Glomerular visceral epithelial cell (primary cell): ENCODE measurements around the gene CDK15.
"Not testable (repeated sequence)": the region's sequence is repeated elsewhere in the genome, so short reads cannot be mapped to it uniquely, and the experiment has no call there.

Experiments
- DNase-seq: peaks from one replicate; pipeline ENCODE4 v3.0.0-alpha.2; 2016; ENCODE audit errors: extremely low spot score

The CDK15 gene

GRCh38 chr2:201828220-201828619, 21.9 kb downstream of the CDK15 start:
- no peak for DNase-seq

- DNase-seq, result peak; percentile 31
Observed at GRCh38 chr2:201830666-201831065, 24.3 kb downstream of the CDK15 start.

- peak; percentile 89 for DNase-seq
Observed at GRCh38 chr2:201831469-201831868, 25.1 kb downstream of the CDK15 start.

DNA sequence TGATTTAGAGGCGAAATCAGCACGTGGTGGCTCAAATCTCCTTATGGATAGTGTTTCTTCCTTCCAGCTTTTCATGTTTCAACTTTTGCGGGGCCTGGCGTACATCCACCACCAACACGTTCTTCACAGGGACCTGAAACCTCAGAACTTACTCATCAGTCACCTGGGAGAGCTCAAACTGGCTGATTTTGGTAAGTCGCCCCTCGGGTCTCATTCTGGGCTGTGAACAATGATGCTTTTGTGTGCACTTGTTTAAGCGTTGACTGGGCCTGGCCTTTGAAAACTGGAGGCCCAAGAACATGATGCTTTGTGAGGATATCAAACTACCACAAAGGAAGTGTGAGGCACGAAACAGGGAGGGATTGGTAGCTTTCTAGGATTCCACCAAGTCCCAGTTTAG, 27.4 kb downstream of the CDK15 start:
- no peak for DNase-seq

DNA sequence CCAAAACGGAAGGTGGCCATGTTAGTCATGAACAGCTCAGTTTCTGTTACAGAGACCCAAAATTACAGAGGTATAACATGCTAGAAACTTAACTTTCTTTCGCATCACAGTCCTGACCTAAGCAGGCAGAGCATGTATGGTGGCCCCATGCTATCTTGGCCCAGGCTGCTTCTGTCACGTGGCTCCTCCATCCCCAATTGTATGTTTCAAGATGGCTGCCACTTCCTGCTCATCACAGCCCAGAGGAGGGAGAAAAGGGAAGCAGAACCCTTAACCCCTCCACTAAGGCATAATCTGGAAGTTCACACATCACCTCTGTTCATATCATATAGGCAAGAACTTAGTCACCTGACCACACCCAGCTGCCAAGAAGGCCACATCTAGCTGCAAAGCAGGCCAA, 28.7 kb downstream of the CDK15 start:
- DNase-seq, result no peak

- no peak for DNase-seq
Observed at GRCh38 chr2:201837391-201837790, 31.1 kb downstream of the CDK15 start.

DNA sequence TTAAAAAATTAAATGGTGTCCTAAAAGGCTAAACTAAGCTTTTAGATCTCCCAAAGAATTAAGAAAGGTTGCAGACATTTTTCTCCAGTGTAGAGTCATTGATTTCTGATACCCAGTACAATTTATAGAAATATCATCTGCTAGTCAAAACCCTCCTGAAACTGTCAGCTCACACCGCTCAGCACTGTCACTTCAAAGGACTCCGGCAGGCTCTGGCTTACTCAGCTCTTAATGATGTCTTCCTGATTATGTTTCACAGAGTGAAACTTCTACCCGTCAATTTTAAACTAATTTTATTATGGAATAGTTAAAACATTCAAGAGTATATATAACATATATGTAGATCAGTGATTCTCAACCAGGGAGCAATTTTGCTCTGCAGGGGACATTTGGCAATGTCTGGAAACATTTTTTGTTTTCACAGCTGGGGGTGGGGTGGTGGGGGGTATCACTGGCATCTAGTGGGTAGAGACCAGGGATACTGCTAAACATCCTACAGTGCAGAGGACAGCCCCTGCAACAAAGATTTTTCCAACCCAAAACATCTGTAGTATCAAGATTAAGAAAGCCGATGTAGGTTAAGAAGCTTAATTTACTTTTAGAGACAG, 31.6 kb downstream of the CDK15 start:
- no peak for DNase-seq

DNA sequence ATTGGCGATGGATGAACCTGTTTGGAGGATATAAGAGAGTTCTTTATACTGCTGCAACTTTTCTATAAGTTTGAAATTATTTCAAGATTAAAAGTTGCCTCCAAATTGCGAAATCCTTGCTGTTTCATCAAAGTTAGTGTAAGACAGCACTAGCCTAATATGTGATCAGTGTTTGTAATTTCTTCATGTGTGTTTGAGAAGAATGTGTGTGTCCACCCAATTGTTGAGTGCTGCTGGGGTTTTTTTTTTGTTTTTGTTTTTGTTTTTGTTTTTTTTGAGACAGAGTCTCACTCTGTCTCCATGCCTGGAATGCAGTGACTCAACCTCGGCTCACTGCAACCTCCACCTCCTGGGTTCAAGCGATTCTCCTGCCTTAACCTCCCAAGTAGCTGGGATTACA, 33.4 kb downstream of the CDK15 start:
- no peak for DNase-seq

DNA sequence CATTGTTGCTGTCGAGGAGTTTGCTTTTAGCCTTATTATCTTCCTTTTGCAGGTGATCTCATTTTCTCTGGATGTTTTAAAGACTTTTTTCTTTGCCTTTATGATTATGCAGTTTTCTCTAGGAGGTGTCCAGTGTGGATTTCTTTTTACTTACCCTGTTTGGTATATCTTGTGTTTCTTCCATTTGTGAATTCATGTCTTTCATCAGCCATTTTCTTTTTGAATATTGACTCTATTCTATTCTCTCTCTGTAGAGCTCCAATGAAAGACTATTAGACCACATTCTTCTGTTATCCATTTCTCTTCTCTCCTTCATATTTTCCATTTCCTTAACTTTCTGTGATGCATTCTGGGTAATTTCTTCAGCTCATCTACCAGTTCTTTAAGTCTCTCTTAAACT, 34.4 kb downstream of the CDK15 start:
- DNase-seq, result no peak

DNA sequence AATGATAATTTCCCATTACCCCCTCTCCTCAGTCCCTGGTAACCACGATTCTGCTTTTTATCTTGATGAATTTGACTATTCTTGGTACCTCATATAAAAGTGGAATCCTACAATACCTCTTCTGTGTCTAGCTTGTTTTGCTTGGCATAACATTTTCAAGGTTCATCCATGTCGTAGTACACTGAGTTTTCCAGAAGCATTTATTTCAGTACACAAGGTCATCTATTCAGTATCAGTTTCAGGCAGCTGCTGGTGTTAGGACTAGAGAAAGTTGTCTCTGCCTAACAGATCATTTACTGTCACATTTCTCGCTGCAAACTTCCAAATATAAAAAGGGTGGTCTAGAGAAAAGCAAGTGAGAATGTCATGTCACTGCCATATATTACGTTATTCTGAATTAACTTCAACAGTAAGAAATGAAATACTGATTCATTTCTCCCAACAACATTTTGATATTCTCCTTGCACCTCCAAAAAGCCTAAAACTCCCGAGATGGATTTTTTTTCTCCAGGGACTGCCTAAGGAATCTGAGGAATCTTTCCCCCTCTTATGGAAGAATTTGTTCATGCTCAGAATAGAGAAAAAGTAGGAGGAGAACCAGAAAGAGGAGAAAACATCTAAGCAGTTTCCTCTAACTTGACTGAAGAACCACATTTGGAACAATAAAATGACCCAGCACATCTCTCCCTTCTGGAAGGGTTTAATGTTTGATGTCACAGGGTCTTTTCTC, 36.0 kb downstream of the CDK15 start:
- DNase-seq, result no peak

GRCh38 chr2:201844922-201845321, 38.6 kb downstream of the CDK15 start:
- DNase-seq, result not testable (repeated sequence)

- DNase-seq, result peak; percentile 72
Observed at GRCh38 chr2:201847481-201847880, 41.1 kb downstream of the CDK15 start.

- no peak for DNase-seq
Observed at GRCh38 chr2:201852462-201852861, 46.1 kb downstream of the CDK15 start.

DNA sequence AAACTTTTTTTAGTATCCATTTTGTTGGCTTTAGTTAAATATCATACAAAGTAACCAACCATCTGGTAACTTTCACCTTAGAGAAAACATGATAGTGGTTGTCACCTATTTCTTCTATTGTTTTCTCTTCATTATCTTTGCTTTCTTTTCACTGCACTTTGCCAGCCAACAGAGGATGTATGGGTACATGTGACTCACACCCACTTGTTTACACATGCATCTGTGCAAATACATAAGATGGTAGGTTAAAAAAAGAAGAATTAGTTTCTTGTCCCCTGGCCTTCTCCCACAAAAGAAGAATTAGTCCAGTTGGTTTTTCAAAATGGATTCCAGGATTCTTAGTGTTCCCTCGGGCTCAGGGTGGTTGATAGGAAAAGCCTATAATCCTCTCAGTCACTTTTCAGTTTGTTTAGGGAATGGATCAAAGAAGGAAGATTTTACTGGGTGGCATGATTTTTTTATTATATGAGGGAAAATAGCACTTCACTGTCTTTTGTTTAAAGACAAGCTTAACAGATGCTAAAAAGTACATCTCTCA, 46.6 kb downstream of the CDK15 start:
- DNase-seq, result no peak

DNA sequence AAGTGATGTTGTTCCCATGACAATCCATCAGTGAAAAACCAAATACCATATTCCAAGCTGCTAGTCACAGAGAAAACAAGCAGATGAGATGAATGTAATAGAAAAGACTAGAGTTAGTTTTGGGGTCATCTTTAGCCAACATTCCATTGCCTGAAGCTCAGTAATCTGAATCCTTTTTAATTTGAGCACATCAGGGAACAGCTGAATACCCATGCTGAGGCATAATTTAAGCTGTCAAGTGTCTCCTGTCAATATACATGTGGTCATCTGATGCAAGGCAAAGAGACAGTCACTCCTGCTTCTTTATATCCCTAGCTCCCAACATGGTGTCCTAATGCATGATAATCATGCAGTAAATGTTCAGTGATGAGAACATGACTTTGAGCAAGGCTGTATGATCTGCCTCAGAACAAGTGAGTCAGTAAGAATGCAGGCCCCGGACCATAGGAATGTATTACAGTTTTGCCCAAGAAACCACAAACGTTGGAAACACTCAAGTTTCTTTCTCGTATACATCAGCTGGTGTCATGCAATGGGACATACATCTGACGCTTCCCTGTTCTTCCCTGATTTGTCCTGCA, 48.0 kb downstream of the CDK15 start:
- peak; percentile 97 for DNase-seq

- DNase-seq, result no peak
Observed at GRCh38 chr2:201854841-201855240, 48.5 kb downstream of the CDK15 start.

DNA sequence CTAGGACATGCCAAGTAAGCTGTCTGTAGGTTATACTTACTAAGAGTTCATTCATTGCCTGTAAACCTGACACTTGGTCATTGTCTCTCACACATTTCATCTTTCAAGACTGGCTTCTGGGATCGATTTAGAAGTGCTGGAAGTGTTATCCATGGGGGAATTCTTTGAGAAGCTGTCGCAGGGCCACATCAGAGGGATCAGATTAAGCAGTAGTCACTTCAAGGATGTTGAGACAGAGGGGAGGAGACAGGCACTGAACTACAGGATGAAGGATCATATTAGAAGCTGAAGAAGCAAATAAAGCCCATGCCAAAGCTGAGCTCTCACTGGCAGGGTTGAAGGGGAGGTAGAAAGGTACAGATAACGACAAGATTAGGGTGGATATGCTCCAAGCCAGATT, 49.0 kb downstream of the CDK15 start:
- peak; percentile 32 for DNase-seq

DNA sequence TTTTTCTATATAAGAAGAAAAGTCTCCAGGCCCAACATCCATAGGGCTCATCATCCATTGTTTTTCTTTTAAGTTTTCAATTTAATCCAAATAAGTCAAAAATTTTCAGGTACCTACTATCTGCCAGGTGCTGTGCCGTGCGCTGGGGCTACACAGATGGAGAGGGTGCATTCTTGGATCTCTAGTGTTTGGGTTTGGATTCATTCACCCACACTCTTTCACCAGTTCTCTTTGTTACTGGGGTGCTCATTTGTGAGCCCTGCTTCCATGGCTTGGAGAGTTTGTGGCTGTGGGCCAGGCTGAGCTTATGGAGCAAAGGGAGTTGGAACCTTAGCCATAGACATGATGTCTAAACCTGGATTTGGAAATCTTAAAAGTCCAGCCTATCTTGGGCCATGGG, 51.0 kb downstream of the CDK15 start:
- DNase-seq, result no peak

DNA sequence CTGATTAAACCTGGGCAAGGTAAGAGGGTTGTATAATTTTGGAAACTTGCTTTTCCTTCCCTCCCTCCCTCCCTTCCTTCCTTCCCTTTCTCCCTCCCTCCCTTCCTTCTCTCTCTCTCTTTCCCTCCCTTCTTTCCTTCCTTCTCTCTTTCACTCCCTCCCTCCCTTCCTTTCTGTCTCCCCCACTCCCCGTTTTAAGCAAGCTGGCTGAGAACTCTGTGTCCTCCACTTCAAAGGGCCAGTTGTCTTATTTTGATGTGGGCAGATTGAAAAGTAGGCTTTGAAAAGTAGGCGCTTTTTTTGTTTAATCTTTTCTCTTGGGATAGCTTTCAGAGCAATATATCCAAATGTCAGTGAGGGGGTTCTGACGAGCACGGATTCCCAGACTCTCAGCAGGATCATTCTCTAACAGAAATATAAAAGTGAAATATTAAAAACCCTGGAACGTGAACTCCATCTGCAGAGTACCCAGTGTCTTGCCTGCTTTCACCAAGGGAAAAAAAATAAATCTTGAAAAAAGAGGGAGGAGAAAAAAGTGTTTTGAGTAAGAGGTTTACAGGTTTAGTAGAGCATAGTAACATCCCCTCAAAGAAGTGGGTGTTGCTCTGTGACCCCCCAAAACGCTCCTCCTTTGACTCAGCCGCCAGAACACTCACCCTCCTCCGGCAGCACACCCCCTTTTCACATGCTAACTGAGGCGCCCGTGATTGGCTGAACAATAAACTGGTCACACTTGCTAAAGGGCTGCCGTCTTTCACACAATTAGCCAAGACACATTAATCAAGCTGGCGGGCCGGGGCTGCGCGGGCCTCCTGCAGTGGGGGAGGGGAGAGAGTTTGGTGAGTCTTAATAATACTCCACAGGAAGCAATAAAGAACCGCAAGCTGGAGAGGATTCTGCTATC, 52.2 kb downstream of the CDK15 start:
- DNase-seq, result peak; percentile 79

- peak; percentile 70 for DNase-seq
Observed at GRCh38 chr2:201859949-201860348, 53.6 kb downstream of the CDK15 start.

- peak; percentile 85 for DNase-seq
Observed at GRCh38 chr2:201860636-201861066, 54.3 kb downstream of the CDK15 start.

DNA sequence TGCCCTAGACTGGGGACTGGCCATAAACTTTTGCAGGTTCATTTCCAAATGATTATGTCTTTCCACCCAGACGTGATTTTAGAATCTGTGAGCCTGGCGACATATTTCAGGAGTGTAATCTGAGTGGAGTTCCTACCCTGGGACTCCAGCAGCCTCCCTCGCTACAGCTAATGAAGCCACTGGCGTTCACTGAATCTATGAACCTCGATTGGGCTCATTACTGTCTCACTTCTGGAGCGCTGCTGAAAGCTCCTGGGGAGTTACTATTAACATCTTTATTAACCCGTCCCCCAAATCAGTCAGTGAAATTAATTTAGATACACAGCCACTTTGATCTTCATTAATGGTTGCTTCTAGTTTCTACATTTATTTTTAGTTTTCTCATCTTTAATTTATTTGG, 56.5 kb downstream of the CDK15 start:
- no peak for DNase-seq
